Measurements from ENCODE around the gene DPYD. TPM values are rescaled to one million over a fixed set of nuclear protein-coding genes. Genes with fewer than 3 reads are reported as not detected.

Gene DPYD
- total and polyA plus RNA-seq, 7 donors: 6.0 to 56.1 (median 40.2) TPM

DNA sequence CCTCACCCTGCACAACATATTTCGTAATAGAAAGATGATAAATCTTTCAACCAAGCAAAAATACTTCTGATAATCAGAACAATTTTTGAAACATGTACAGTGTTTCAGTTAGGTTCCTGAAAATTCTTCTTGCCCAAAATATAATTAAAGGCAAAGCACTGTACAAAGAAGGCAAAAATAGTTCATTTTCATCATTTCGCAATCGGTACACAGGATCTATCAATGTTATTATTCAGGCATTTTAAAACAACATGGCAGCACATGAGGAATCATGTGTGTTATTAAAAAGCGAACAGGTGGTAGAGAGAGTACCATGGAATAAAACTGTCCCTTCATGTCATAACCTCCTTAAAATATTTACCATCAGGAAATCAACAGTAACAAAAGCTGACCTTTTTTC lies 356.9 kb downstream of the DPYD start:
- no peak for TF ChIP-seq POLR2A (IDR thresholded peaks at IDR 0.05)
- no peak for TF ChIP-seq EP300 (IDR thresholded peaks at IDR 0.05)
- TF ChIP-seq, protein P1, sequence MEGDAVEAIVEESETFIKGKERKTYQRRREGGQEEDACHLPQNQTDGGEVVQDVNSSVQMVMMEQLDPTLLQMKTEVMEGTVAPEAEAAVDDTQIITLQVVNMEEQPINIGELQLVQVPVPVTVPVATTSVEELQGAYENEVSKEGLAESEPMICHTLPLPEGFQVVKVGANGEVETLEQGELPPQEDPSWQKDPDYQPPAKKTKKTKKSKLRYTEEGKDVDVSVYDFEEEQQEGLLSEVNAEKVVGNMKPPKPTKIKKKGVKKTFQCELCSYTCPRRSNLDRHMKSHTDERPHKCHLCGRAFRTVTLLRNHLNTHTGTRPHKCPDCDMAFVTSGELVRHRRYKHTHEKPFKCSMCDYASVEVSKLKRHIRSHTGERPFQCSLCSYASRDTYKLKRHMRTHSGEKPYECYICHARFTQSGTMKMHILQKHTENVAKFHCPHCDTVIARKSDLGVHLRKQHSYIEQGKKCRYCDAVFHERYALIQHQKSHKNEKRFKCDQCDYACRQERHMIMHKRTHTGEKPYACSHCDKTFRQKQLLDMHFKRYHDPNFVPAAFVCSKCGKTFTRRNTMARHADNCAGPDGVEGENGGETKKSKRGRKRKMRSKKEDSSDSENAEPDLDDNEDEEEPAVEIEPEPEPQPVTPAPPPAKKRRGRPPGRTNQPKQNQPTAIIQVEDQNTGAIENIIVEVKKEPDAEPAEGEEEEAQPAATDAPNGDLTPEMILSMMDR (IDR thresholded peaks at IDR 0.05): no peak
- TF ChIP-seq POLR2AphosphoS5 (IDR thresholded peaks at IDR 0.05): no peak
- WGBS, 2 donors: 96% methylated on average over 4 of the region's 4 CpGs

DNA sequence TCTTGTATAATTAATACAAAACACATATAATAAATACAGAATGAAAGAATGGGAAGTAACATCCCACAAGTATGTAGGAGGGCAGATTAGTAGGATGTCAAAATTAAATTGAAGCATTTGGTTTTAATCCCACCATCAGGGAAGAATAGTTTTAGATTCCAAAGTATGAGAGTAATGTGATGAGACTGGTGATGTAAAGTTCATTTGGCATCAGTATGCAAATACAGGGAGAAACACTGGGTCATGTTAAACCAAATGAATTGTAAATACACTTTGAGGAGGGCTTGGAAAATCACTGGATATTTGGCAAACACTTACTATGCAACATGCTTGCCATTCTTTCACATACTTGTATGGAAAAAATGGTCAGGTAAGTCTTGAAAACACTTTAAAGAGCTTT lies 358.8 kb downstream of the DPYD start:
- Histone ChIP-seq H3K4me1 (peaks cover 0 to 8% (median 0%) of the 10 kb centered on the region in 4 donors), H3K27ac (no peak overlapping the region), H3K9me3 (no peaks in the 10 kb centered on the region), H3K4me3 (no peak overlapping the region), H3K27me3 (no peaks in the 10 kb centered on the region), H3K36me3 (no peaks in the 10 kb centered on the region)
- intact Hi-C loops (cut with DNase I): no loop called here
- no peak for DNase-seq
- TF ChIP-seq POLR2A (IDR thresholded peaks at IDR 0.05): no peak
- no peak for TF ChIP-seq EP300 (IDR thresholded peaks at IDR 0.05)

More for the DNA sequence above, 356.9 kb downstream of the DPYD start:
- intact Hi-C loops (cut with DNase I): no loop called here
- H3K27ac ChIP-seq: no peak overlapping the region
- no peaks in the 10 kb centered on the region for H3K9me3 ChIP-seq
- no peaks in the 10 kb centered on the region for H3K36me3 ChIP-seq
- no peaks in the 10 kb centered on the region for H3K27me3 ChIP-seq
- H3K4me3 ChIP-seq: no peak overlapping the region
- no peak for DNase-seq
- H3K4me1 ChIP-seq: peaks cover 0 to 8% (median 0%) of the 10 kb centered on the region in 4 donors

DNA sequence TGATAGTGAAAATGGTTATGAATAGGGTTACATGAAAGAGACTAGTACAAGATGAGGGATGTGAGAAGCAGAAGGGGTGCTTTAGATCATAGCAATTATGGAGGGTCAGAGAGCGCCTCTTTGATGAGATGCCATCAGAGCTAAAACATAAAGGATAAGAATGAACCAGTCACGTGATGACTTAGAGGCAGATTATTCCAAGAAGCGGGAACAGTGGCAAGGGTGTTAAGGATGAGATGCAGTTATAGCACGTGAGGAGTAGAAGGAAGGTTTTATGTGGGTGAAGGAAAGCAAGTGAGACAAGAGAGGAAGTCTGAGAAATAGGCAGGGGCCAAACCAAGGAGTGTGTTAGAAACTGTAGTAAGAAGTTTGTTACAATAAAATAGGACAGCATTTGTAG lies 360.1 kb downstream of the DPYD start:
- no peaks in the 10 kb centered on the region for H3K27me3 ChIP-seq
- DNase-seq: no peak
- intact Hi-C loops (cut with DNase I): no loop called here
- no peak overlapping the region for H3K4me3 ChIP-seq
- peaks cover 0 to 8% (median 0%) of the 10 kb centered on the region in 4 donors for H3K4me1 ChIP-seq
- H3K27ac ChIP-seq: no peak overlapping the region
- H3K36me3 ChIP-seq: no peaks in the 10 kb centered on the region
- no peak for TF ChIP-seq POLR2AphosphoS5 (IDR thresholded peaks at IDR 0.05)
- no peak for TF ChIP-seq POLR2A (IDR thresholded peaks at IDR 0.05)
- TF ChIP-seq, protein P1 (IDR thresholded peaks at IDR 0.05): no peak
- TF ChIP-seq EP300 (IDR thresholded peaks at IDR 0.05): no peak
- WGBS, 2 donors: 90 to 92% methylated on average over 4 of the region's 4 CpGs
- H3K9me3 ChIP-seq: no peaks in the 10 kb centered on the region

DNA sequence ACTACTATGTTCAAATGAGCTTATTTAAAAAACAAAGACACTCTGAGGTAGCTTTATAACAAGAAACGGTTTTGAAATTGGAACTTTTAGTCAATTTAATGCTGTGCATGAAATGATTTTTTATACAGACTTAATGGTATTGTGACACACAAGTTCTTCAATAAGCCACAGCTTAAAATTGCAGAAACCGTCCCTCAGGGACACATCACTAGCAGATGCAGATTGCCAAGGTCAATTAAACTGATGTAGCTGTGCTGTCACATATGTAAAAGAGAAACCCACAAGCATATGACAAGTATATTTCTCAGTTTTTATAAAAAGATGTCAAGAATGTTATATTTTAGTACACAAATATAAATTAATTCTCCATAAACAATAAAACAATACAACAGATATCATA lies 366.9 kb downstream of the DPYD start:
- intact Hi-C loops (cut with DNase I): no loop called here
- H3K9me3 ChIP-seq: no peaks in the 10 kb centered on the region
- H3K4me1 ChIP-seq: no peaks in the 10 kb centered on the region
- 78 to 87% methylated on average over 2 of the region's 2 CpGs for WGBS, 2 donors
- H3K4me3 ChIP-seq: no peak overlapping the region
- peaks cover 0 to 9% (median 0%) of the 10 kb centered on the region in 4 donors for H3K36me3 ChIP-seq
- H3K27me3 ChIP-seq: no peaks in the 10 kb centered on the region
- no peak overlapping the region for H3K27ac ChIP-seq
- no peak for DNase-seq
- TF ChIP-seq, protein P1 (IDR thresholded peaks at IDR 0.05): no peak
- no peak for TF ChIP-seq POLR2A (IDR thresholded peaks at IDR 0.05)
- TF ChIP-seq POLR2AphosphoS5 (IDR thresholded peaks at IDR 0.05): no peak
- no peak for TF ChIP-seq EP300 (IDR thresholded peaks at IDR 0.05)

DNA sequence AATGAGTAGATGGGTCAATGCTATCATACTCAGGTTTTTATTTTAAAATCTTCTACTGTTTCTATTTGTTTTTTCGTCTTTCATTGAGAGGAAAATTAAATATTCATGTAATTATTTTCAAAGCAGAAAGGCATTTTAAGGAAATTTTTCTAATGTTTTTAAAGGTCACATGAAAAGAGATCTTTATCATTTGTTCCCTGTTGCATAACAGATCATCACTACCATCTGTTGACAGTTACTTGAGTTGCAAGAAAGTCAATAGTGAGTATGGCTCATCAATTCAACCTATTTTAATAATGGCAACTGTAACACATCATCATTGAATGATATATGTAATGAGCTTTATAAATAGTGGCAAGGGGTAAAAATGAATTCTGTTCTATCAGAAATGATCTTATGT lies 369.7 kb downstream of the DPYD start:
- Histone ChIP-seq H3K27ac (no peak overlapping the region), H3K4me3 (no peak overlapping the region), H3K27me3 (no peaks in the 10 kb centered on the region), H3K36me3 (peaks cover 0 to 11% (median 0%) of the 10 kb centered on the region in 4 donors), H3K4me1 (no peaks in the 10 kb centered on the region), H3K9me3 (no peaks in the 10 kb centered on the region)
- intact Hi-C loops (cut with DNase I): no loop called here
- TF ChIP-seq, protein P1 (IDR thresholded peaks at IDR 0.05): no peak
- TF ChIP-seq EP300 (IDR thresholded peaks at IDR 0.05) (no peak), POLR2A (IDR thresholded peaks at IDR 0.05) (no peak), POLR2AphosphoS5 (IDR thresholded peaks at IDR 0.05) (no peak)
- WGBS, 2 donors: 93% methylated on average over 1 of the region's 1 CpG
- DNase-seq: no peak

Measured in sigmoid colon (tissue), 7 donors.